ENCODE measurements around the gene PPP1R16B.

PPP1R16B gene

DNA sequence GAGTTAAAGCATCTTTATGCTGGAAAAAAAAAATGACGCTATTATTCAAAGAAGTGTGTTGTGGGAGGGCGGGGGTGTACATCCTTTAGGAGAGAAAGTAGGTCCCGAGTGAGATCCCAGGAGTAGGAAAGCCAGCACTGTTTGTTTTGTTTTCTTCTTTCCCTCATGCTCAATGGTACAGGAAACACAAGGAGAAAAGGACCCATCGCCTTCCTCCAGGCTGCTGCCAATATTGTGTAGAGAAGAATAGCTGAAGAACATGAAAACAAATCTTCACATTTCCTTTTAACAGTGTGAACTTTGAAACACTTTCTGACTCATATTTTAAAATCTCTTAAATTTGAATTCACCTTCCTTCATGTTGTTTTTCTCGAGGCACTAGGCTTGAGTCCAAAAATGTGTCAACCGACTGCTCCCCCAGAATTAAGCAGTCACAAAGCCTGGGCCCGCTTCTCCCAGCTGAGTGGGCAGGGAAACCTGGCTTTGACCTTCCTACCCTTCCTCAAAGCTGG is 22.3 kb downstream of the PPP1R16B start:
- no peak for DNase-seq (ENCODE audit: low read depth, low spot score)

DNA sequence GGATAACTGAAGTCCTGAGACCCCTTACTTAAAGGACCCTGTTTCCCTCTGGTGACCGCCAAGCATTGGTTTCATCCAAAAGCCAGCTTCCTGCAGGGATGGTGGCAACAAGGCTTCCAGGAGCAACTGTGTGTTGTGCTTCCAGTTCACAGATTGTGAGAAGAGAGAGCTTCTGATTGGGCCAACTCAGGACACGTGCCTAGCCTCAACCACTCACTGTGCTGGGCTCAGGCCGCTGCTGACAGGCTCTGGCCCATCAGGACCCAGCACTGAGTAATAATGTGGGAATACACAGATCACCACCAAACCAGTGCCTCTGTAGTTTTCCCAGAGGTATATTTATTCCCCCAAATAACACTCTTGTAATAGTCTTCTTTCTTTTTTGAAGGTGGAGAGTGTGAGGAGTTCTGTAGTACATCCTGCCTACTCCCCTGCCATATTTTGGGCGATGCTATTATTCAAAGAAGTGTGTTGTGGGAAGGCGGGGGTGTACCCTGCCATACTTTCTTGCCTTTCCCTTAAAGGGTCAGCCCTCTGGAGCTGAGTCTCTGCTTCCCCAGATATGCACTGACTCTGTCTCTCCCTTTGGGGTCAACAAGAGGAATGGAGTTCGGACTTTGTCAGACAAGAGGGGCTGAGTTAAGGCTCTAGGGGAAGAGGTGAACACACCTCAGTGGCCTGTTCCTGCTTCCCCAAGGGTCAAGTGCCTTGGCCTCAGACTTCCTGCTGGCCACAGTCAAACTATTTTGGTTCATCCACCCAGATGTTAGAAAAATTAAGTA is 23.2 kb downstream of the PPP1R16B start:
- DNase-seq (ENCODE audit: low read depth, low spot score): no peak

DNA sequence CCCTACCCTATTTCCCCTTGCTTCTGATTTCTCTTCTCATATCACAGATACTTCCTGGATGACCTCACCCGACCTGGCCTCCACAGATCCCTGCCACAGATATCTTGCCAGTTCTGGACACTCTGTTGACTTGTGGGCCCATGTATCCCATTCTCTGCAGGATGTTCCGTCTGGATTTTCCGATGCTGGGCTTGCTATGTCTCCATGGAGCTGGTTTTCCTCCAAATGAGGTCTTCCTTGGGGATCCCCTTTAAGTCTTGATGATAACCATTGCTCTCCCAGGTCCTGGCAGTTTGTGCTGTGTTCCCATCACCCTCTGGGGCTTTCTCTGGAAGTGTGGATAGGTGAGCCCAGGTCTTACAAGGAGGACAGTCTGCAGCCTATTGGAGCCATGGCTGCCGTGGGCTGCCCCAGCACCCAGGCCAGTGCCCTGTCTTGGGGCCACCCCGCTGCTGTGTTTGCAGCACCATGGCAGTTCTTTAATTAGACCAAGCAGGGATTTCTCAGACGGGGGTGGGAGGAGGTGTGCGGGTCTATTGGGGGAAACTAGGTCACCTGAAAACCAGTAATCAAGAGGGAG is 23.9 kb downstream of the PPP1R16B start:
- DNase-seq (ENCODE audit: low read depth, low spot score): no peak

DNA sequence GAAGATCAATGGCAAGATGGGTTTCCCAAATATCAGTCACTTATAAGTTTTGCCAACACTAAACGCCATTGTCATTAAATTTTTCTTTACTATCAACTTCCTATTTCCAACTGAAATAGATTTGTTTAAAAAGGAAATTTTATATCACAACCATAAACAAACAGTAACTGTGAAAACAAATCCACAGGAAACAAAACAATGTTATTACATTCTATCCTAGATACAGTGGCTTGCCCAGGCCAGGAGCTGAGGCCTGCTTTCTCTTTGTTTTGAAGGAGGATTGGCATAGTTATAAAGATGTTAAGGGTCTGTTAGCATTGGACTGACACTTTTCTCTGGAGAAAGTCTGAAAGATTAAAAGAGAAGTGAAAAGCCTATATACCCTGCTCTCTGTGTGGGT is 24.9 kb downstream of the PPP1R16B start:
- DNase-seq (ENCODE audit: low read depth, low spot score): no peak

DNA sequence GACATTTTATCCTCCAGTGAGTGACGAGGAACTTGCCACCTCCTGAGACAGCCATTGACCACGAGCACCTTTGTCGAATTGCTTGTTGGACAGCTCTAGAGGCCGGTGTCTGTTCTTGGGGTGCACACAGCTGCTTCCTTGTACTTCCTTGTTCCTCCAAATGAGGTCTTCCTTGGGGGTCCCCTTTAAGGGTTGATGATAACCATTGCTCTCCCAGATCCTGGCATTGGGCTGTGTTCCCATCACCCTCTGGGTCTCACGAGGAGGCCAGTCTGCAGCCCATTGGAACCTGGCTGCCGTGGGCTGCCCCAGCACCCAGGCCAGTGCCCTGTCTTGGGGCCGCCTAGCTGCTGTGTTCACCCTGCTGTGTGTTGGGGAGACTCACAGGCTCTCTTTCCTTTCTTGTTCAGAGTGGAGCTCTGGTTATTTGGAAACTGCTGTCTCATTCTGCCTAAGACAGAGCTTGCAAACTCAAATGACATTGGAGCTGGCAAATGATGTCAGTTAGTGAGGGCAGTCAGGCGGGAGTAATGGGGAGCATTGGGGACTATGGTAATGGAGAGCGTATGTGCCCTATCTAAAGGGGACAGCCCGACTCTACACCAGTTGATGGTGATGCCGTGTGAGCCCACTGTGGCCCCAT is 25.7 kb downstream of the PPP1R16B start:
- DNase-seq (ENCODE audit: low read depth, low spot score): no peak

DNA sequence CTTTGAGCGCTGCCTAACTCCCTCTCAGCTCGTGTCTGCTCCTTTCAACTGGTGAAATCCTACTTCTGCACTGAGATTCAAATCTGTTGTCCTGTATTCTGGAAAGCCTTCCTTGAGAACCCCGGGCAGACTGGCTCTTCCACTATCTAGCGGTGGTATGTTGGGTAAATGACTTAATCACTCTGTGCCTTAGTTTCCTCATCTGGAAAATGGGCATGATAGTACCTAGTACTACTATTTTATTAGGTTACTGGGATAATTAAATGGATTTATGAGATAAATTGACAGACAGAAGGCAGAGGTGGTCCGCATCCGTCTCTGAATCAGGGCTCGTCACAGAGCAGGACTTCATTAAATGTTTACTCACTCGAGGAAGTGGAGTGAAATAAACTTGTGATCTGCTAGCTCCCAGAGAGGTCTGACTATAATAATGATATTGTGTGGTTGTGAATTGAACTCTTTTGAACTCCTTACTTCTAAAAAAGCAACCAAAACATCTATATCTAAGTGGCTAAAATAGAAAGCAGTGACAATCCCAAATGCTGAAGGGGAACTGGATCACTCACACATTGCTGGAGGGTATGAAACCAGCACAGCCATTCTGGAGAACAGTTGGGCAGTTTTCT is 26.6 kb downstream of the PPP1R16B start:
- no peak for DNase-seq (ENCODE audit: low read depth, low spot score)

DNA sequence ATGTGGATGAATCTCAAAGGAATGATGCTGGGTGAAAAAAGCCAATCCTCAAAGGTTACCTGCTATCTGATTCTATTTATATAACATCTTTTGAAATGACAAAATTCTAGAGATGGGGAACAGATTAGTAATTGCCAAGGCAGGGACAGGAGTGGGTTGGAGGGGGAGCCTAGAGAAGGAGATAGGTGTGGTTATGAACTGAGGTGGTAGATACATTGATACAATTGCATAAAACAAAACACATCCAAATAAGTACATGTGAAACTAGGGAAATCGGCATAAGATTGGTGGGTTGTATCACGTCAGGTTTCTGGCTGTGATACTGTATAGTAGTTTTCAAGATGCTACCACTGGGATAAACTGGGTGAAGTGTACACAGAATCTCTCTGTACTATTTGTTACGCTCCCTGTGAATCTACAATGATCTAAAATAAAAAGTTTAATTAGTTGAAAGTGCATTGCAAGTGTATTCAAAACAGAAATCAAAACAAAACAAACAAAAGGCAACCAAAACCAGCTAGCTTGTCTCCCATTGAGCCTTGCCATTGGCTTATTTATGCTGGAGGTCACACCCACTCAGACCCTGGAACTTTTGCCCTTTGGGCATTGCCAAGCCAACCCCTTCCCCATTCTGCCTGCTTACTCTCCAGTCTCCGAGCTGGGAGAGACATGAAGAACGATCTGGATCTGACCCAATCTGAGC is 27.8 kb downstream of the PPP1R16B start:
- DNase-seq (ENCODE audit: low read depth, low spot score): no peak

DNA sequence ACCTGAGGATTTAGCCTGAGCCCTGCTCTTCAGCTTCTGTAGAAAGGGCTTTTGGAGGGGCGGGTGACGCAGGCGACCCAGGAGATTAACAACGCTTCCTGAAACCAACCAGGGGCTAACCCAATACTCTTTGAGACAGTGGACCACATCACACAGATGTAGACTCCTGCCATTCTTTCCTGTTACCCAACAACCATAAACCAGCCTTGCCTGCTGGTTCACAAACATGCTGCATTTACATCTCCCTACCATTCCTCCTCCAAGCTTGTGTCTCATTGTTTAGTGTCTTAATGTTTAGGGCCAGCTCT is 28.3 kb downstream of the PPP1R16B start:
- DNase-seq (ENCODE audit: low read depth, low spot score): no peak

DNA sequence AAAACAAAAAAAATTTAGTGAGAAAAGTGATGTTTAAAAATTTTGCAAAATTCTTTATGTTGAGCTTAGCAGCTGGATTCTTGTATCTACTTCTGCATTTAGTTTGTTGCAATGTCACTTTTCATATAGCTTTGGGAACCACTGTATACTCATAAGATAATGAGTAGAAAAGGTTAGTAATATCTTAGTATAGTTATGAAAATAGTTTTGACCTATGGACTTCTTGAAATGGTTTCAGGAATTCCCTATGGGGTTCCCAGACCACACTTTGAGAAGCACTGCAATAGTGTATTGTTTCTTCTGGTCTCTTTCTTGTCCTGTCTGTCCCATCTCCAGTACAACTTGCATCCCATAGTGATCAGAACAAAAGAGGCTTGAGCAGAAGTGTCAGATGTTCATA is 29.4 kb downstream of the PPP1R16B start:
- no peak for DNase-seq (ENCODE audit: low read depth, low spot score)

DNA sequence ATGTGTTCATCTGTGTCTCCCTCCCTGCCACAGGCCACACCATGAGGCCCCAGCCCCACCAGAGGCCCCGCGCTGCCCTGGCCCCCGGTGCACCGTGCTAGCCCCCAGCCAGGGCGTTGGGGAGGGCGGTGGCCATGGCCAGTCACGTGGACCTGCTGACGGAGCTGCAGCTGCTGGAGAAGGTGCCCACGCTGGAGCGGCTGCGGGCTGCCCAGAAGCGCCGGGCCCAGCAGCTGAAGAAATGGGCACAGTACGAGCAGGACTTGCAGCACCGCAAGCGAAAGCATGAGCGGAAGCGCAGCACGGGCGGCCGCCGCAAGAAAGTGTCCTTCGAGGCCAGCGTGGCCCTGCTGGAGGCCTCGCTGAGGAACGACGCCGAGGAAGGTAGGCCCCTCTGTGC is 30.3 kb downstream of the PPP1R16B start:
- no peak for DNase-seq (ENCODE audit: low read depth, low spot score)

DNA sequence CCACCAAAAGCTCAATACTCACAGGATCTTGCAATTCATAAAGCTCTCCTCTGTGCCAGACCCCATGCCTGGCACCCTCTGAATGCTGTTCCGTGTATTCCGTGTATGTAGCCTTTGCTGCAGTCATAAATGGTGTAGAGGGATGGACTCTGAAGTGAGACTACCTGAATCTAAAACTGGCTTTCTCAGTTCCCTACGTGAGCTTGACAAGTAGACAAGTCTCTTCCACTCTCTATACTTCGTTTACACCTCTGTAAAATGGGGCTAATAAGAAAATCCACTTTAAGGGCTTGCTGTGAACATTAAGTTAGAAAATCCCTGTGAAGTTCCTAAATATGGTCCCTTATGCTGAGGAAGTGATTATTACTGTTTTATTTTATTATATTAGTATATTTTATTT is 31.5 kb downstream of the PPP1R16B start:
- no peak for DNase-seq (ENCODE audit: low read depth, low spot score)

DNA sequence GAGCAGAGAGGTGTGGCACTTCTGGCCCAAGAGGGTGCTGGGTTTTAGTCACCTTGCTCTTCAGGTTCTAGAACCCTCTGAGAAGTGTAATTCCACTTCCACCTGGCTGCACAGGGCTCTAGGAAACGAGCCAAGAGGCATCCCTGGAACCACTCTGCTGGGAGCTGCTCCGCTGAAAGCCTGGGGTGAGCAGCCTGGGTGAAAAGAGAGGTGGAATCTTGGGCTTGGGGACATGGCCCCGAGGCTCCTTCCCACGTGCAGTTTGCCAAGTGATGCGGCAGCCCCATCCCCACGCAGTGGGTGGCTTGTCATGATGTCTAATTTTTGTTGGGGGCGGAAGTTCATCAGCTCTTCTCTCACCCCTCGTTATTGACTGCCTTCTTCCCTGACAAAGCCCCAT is 32.8 kb downstream of the PPP1R16B start:
- no peak for DNase-seq (ENCODE audit: low read depth, low spot score)

DNA sequence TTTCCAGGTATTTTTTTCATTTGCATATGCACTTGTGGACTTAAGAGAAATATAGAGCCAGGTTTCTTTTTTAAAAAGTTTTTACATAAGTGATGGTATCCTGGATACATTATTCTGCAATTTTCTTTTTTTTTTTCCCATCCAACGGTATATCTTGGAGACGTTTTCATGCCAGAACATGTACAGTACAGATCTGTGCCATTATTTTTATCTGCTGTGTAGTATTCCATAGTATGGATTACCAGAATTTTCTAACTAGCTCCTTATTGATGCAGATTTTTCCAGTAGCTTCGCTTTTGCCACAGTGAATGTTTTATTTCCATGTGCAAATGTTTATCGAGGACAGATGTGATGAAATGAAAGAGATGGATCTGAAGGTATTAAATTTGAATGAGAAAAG is 34.1 kb downstream of the PPP1R16B start:
- no peak for DNase-seq (ENCODE audit: low read depth, low spot score)

DNA sequence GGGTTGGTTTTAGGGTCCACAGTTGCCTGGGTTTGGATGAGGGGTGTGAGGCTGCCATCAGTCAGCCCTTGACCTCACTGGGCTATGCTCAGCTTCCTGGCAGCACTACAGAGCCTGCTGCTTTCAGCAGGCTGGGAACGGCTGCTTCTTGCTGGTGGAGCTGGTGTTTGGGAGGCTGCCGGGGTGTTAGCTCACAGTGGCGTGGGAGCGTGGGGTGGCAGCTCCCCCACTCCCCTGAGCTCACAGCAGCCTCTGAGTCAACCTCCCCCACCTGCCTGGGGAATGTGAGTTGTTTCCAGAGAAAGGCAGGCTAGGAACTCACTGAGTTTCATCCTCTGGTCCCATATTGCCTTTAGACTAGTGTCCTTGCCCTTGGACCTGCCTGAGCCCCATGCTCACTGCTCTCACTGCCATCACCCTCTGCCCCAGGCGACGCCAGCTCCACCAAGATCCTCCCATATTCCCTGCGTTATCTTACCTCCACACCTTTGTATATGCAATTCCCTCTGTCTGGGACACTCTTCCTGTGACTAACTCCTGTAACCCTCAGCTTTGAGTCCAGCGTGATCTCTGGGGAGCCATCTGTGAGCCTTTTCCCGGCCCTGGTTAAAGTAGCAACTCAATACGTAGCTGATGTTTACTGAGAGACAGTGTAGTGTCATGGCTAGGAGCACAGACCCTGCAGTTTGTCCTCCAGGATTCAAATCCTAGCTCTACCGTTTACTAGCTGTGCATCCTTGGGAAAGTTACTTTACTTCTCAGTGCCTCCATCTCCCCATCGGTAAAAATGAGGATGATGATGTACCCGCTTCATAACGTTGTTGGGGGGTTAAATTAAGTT is 34.8 kb downstream of the PPP1R16B start:
- DNase-seq (ENCODE audit: low read depth, low spot score): no peak

DNA sequence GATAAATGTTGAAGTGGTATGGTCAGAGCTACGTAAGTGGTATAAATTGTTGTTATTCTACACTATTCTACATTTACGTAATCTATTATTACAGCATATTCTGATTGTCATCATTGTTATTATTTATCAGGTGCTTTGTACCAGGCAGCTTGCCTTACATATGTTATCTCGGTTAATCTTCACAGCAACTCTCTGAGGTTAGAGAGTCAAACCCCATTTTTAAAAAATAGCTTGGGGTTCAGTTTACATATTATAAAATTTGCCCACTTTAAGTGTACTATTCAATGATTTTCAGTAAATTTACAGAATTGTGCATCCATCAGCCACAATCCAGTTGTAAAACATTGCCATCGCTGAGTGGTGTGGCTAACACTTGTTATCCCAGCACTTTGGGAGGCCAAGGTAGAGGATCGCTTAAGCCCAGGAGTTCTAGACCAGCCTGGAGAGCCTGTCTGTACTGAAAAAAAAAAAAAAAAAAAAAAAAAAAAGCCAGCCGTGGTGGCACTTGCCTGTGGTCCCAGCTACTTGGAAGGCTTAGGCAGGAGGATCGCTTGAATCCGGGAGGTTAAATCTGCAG is 35.5 kb downstream of the PPP1R16B start:
- no peak for DNase-seq (ENCODE audit: low read depth, low spot score)

DNA sequence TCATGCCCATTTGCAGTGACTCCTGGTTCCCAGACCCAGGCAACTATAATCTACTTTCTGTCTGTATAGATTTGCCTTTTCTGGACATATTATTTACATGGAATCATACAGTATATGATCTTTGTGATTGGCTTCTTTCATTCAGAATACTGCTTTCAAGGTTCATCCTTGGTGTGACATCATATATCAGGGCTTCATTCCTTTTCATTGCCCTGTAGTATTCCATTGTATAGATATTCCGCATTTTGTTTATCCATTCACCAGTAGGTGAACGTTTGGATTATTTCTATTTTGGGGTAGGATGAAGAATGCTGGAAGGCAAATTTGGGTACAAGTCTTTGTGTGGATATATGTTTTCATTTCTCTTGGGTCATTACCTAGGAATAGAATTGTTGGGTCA is 36.1 kb downstream of the PPP1R16B start:
- no peak for DNase-seq (ENCODE audit: low read depth, low spot score)

DNA sequence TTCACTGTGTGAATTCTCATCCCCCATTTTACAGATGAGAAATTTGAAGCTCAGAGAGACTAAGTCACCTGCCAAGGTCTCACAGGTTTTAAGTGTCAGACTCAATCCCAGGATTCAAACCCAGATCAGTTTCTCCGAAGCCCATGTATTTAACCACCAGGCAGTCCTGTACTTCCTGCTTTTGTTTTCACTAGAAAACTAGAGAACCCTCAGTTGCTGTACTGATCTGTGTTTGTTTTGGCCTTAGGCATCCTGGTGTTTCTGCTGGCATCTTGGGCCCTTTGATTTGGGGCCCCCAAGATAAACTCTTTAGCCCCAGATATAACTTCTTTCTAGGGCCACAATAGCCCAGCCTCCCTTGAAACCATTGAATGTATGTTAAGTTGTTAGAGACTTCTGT is 36.5 kb downstream of the PPP1R16B start:
- DNase-seq (ENCODE audit: low read depth, low spot score): no peak

DNA sequence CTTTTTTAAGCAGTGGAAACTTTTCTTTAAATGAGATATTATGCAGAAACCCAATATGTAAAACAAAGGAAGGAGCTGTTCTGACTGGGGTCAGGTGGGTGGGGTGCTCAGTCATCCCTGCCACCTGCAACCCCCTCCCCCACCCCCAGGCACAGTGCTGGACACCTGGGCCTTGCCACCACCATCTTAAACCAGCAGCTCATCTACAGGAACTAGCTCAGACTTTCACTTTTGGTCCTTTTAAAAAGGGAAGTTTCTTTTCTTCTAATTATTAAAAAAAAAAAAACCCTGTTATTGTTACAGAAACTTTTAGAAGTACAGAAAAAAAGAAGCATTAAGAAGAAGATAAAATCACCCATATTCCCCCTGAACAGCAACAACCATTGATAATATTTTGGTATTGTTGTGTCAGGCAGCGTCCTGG is 37.1 kb downstream of the PPP1R16B start:
- no peak for DNase-seq (ENCODE audit: low read depth, low spot score)

DNA sequence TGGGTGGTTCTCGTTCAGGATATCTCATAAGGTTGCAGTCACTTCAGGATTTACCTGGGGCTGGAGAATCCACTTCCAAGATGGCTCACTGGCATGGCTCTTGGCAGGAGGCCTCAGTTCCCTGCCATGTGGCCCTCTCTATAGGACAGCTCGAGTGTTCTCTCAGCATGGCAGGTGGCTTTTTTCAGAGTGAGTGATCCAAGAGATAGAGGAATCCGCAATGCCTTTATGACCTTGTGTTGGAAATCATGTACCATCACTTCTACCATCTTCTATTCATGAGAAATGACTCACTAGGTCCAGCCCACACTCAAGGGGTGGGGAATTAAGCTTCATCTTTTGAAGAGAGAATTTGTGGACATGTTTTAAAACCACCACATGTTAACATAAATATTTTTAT is 37.8 kb downstream of the PPP1R16B start:
- DNase-seq (ENCODE audit: low read depth, low spot score): no peak

DNA sequence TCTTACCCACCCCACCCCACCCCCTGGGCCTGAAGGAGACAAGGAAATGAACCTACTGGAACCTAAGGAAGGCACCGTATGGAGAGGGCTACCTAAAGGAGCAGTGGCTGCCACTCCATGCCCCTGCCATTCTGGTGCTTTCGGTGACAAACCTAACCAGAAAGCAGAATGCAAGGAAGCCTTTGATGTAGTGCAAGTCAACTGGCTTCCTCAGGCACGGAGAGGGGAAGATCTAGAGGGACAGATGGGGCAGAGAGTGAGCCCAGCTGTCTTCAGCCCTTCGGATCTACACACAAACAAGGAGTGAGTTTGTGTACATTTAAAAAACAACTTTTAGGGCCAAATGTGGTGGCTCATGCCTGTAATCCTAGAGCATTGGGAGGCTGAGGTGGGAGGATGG is 39.5 kb downstream of the PPP1R16B start:
- no peak for DNase-seq (ENCODE audit: low read depth, low spot score)

DNA sequence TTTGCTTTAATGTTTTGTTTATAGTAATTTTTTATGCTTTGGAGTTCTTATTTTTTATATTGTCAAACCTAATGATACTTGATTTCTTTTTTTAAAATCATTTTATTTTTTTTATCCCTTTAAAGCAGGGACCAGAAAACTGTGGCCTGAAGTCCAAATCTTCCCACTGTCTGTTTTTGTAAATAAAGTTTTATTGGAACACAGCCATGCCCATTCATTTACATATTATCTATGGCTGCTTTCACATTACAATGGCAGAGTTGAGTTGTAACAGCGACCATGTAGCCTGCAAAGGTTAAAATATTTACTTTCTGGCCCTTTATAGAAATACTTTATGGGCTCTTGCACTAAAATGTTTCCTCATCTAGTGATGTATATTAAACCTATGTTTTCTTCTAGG is 42.3 kb downstream of the PPP1R16B start:
- DNase-seq (ENCODE audit: low read depth, low spot score): no peak
